Liver (tissue), 9 donors: ENCODE measurements around the gene ZNF273. TPM values are rescaled to one million over a fixed set of nuclear protein-coding genes. Genes with fewer than 3 reads are reported as not detected.

ENCODE experiments used
- DNase-seq: peaks from one replicate; pipeline ENCODE4 v3.0.0-alpha.2; 2017; ENCODE audit warnings: low spot score
- H3K27ac ChIP-seq, 2 donors: one replicate each; pipeline ENCODE4 v1.7.0; 2013; ENCODE audit warnings: inconsistent platforms in 2 of 2, low read length in 2 of 2, control low read depth in 1 of 2, low read depth in 1 of 2, mild to moderate bottlenecking in 1 of 2
- H3K27me3 ChIP-seq, 4 donors: one replicate each; pipeline versions ENCODE4 v1.6.1 to v1.7.0; 2013; ENCODE audit warnings: low read length in 3 of 4, inconsistent platforms in 1 of 4, mild to moderate bottlenecking in 1 of 4, moderate library complexity in 1 of 4; ENCODE audit not compliant: control insufficient read depth in 4 of 4, insufficient read depth in 4 of 4
- H3K36me3 ChIP-seq, 4 donors: one replicate each; pipeline versions ENCODE4 v1.6.1 to v1.7.0; 2013; ENCODE audit warnings: low read length in 3 of 4, mild to moderate bottlenecking in 3 of 4, low read depth in 1 of 4, moderate library complexity in 1 of 4; ENCODE audit not compliant: control insufficient read depth in 4 of 4, insufficient read depth in 3 of 4
- H3K4me1 ChIP-seq, 4 donors: one replicate each; pipeline versions ENCODE4 v1.6.1 to v1.7.0; 2013; ENCODE audit warnings: low read length in 3 of 4, mild to moderate bottlenecking in 3 of 4, moderate library complexity in 1 of 4; ENCODE audit not compliant: control insufficient read depth in 4 of 4, insufficient read depth in 4 of 4
- H3K4me3 ChIP-seq, 3 donors: one replicate each; pipeline versions ENCODE4 v1.6.1 to v1.7.0; 2013; ENCODE audit warnings: low read length in 3 of 3, control low read depth in 1 of 3, low read depth in 1 of 3, mild to moderate bottlenecking in 1 of 3
- H3K9ac ChIP-seq, 2 donors: one replicate each; pipeline ENCODE4 v1.7.0; 2013; ENCODE audit warnings: low read length in 2 of 2, mild to moderate bottlenecking in 2 of 2, moderate library complexity in 2 of 2, control low read depth in 1 of 2, low read depth in 1 of 2
- H3K9me3 ChIP-seq, 4 donors: one replicate each; pipeline versions ENCODE4 v1.6.1 to v1.7.0; 2013; ENCODE audit warnings: low read length in 3 of 4; ENCODE audit not compliant: control insufficient read depth in 4 of 4
- ATF3 ChIP-seq: IDR thresholded peaks from 2 replicates; pipeline ENCODE4 v1.6.1; 2016; ENCODE audit warnings: antibody characterized with exemption
- HNF4A ChIP-seq, 2 donors: conservative IDR thresholded peaks; 2 replicates each; pipeline ENCODE4 v1.6.1; 2016; ENCODE audit warnings: antibody characterized with exemption in 2 of 2, mild to moderate bottlenecking in 2 of 2
- HNF4G ChIP-seq: IDR thresholded peaks from 2 replicates; pipeline ENCODE4 v1.6.1; 2016; ENCODE audit warnings: antibody characterized with exemption
- JUND ChIP-seq, 2 donors: IDR thresholded peaks; 2 replicates each; pipeline ENCODE4 v1.6.1; 2016; ENCODE audit warnings: antibody characterized with exemption in 2 of 2
- RXRA ChIP-seq, 2 donors: IDR thresholded peaks; 2 replicates each; pipeline ENCODE4 v1.6.1; 2017 to 2018; ENCODE audit warnings: antibody characterized with exemption in 2 of 2, mild to moderate bottlenecking in 1 of 2
- SP1 ChIP-seq: IDR thresholded peaks from 2 replicates; pipeline ENCODE4 v1.6.1; 2018; ENCODE audit warnings: antibody characterized with exemption, mild to moderate bottlenecking
- YY1 ChIP-seq: IDR thresholded peaks from 2 replicates; pipeline ENCODE4 v1.6.1; 2016; ENCODE audit warnings: antibody characterized with exemption, mild to moderate bottlenecking
- WGBS: extraction: QIAGEN DNeasy Blood & Tissue Kit; methylation state at CpG from one replicate; pipeline ENCODE4 v1.1.7; 2013; 5-methylcytosine and 5-hydroxymethylcytosine counted together
- polyA plus RNA-seq, 2 donors: library from polyadenylated mRNA; stranded (reverse) in 1 of 2; unstranded in 1 of 2; fragments of 200-250 nt in 1 of 2; fragments of >200 nt in 1 of 2; fragmentation: Nextera tagmentation in 1 of 2; extraction: Ambion mirVana in 1 of 2; gene quantifications; one replicate each; pipeline versions ENCODE4 v1.2.1 to v1.2.3, GENCODE V29; 2013 to 2015
- total RNA-seq, 2 donors: library from RNA; depleted of rRNA; stranded (reverse); fragments of >200 nt; gene quantifications; one replicate each; pipeline ENCODE4 v1.2.3, GENCODE V29; 2014
- donor health status: healthy.
- donor health status: healthy.
- donor health status: healthy.
- donor health status: healthy.
- donor health status: healthy.

ZNF273 gene
- total and polyA plus RNA-seq, 4 donors = 0.43 to 14.9 (median 0.73) TPM

- Histone ChIP-seq H3K27ac (no peak overlapping the region), H3K27me3 (no peaks in the 10 kb centered on the region), H3K9ac (no peak overlapping the region), H3K4me3 (no peak overlapping the region), H3K9me3 (peaks cover 1 to 13% (median 5%) of the 10 kb centered on the region in 4 donors), H3K36me3 (no peaks in the 10 kb centered on the region), H3K4me1 (no peaks in the 10 kb centered on the region)
- DNase-seq = no peak
- TF ChIP-seq JUND (IDR thresholded peaks at IDR 0.05) = no peak
Measured at GRCh38 chr7:64965594-64965993, 62.5 kb downstream of the ZNF273 start.

GRCh38 chr7:64978497-64979203, 75.6 kb downstream of the ZNF273 start:
- Histone ChIP-seq H3K4me1 (no peaks in the 10 kb centered on the region), H3K27me3 (no peaks in the 10 kb centered on the region), H3K27ac (no peak overlapping the region), H3K36me3 (peaks cover 0 to 40% (median 24%) of the 10 kb centered on the region in 4 donors), H3K9ac (no peak overlapping the region), H3K4me3 (peak overlapping the region in 2 of 3 donors; percentile 29 to 63), H3K9me3 (peaks cover 16 to 82% (median 41%) of the 10 kb centered on the region in 4 donors)
- WGBS = 99% methylated on average over 5 of the region's 5 CpGs
- TF ChIP-seq YY1 (no peak), HNF4G (no peak), HNF4A (conservative IDR thresholded peaks at IDR 0.05) (no peak), SP1 (no peak), ATF3 (no peak), RXRA (IDR thresholded peaks at IDR 0.05) (no peak)
- no peak for DNase-seq

Other genes starting within 250 kb of the ZNF273 start
- 1 to 10 TPM; 1.7 to 4.9 TPM for gene ZNF107, start 237.1 kb upstream of the ZNF273 start, total RNA-seq
- 1 to 10 TPM in 1 of 2 donors, under 1 TPM in 1; 0.60 to 1.0 TPM for gene ZNF107, start 237.1 kb upstream of the ZNF273 start, polyA plus RNA-seq
- gene ZNF138, start 108.8 kb upstream of the ZNF273 start, total RNA-seq = 1 to 10 TPM; 3.6 to 4.5 TPM
- 1 to 10 TPM; 1.4 to 3.7 TPM for gene ZNF138, start 108.8 kb upstream of the ZNF273 start, polyA plus RNA-seq
- 1 to 10 TPM; 4.1 to 4.3 TPM for gene ZNF117, start 87.8 kb downstream of the ZNF273 start, total RNA-seq
- under 1 TPM; 0.69 to 0.92 TPM for gene ZNF117, start 87.8 kb downstream of the ZNF273 start, polyA plus RNA-seq
- 1 to 10 TPM; 3.8 to 6.5 TPM for gene ERV3-1, start 103.4 kb downstream of the ZNF273 start, total RNA-seq
- 1 to 10 TPM; 1.7 to 5.4 TPM for gene ERV3-1, start 103.4 kb downstream of the ZNF273 start, polyA plus RNA-seq